HG03135 (cell line): ENCODE measurements around the gene SLC17A7.
A peak's percentile ranks its signal among the peaks of the same experiment; 100 is the strongest.
"Not testable (repeated sequence)": the region's sequence is repeated elsewhere in the genome, so short reads cannot be mapped to it uniquely, and the experiment has no call there.

Experiments
- ATAC-seq: cut with Tn5 transposase; IDR thresholded peaks from one replicate; pipeline ENCODE4 v1.9.1; 2021; ENCODE audit warnings: mild to moderate bottlenecking, moderate library complexity; ENCODE audit not compliant: unreplicated experiment

SLC17A7 gene

DNA sequence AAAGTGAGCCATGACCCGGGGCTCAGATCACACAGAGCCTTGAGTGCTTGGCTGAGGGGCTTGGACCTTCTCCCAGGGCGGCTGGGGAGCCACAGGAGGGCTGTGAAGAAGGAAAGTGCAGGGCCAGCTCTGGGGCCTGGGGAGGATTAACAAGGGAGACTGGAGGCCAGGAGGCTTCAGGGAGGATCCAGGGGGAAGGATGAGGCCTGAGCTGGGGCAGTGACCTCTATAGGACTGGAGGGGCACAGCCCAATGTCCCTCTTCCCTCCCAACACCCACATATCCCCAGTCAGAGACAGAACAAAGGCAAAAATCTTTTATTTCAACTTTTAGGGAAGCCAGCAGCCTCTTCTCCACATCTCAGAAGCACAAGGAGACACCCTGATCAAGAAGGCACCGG lies 4.7 kb upstream of the SLC17A7 start:
- ATAC-seq: no peak

DNA sequence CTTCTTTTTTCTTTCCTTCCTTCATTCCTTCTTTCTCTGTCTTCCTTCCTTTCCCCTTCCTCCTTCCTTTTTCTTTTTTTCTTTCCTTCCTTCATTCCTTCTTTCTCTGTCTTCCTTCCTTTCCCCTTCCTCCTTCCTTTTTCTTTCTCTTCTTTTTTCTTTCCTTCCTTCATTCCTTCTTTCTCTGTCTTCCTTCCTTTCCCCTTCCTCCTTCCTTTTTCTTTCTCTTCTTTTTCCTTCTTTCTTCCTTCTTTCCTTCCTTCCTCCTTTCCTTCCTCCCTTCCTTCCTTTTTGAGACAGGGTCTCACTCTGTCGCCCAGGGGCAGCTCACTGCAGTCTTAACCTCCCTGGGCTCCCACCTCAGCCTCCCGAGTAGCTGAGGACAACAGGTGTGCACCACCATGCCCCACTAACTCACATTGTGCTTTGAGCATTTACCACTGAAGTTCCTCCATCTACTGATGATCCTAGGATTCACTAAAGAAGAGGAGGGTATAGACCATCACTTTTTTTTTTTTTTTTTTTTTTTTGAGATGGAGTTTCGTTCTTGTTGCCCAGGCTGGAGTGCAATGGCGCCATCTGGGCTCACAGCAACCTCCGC lies 2.9 kb upstream of the SLC17A7 start:
- ATAC-seq: not testable (repeated sequence)

DNA sequence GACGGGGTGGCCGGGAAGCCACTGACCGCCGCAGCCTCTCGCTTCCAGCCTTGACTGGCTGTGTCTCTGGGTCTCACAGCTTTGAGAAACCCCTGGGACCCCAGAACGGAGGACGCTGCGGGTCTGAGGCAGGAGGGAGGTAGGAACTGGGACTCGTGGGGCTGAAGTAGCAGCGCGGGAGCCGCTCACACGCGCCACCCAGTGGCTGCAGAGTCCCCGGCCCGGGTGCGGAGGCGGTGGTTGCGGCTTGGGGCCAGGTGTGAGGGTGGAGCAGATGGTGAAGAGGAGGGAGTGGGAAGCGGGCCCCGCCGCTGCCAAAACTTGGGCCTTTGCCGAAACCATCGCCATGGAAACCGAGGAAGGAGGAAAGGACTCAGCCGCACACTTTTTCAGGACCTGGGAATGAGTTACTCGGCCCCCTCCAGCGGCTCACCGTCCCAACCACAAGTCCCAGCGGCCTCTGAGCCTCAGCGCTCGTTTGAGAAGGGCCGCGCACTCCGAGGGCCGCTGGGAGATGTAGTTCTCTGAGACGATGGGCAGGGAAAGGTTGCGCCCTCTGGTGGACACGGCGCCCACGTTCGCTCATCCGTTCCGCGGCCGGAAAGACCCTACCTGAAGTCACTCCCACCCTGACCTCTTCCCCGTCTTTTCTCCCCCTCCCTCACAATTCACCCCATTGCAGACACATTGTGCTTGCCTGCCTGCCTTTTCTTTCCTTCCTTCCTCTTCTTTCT lies 2.2 kb upstream of the SLC17A7 start:
- ATAC-seq: peak; percentile 76

DNA sequence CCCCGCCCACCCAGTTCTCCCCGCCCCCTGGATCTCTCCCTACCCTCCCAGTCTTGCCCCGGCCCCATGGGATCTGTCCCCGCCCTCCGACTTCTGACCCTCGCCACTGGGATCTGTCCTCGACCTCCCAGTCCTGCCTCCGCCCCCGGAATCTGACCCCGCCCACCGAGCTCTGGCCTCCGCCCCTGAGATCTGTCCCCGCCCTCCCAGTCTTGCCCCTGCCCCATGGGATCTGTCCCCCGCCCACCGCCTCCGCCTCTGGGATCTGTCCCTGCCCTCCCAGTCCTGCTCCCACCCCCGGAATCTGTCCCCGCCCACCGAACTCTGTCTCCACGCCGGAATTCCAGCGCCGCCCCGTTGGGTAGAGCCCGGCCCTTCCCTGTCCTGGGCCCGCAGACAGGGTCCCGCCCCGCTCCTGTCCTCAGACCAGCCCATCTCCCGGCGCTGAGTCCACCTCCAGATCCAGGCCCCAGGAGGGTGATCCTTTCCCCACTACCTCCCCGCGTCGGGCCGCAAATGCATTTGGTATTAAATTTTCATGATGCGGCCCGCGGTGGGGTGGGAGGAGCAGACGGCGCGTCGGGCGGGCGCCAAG lies 1.5 kb upstream of the SLC17A7 start:
- peak; percentile 22 for ATAC-seq

DNA sequence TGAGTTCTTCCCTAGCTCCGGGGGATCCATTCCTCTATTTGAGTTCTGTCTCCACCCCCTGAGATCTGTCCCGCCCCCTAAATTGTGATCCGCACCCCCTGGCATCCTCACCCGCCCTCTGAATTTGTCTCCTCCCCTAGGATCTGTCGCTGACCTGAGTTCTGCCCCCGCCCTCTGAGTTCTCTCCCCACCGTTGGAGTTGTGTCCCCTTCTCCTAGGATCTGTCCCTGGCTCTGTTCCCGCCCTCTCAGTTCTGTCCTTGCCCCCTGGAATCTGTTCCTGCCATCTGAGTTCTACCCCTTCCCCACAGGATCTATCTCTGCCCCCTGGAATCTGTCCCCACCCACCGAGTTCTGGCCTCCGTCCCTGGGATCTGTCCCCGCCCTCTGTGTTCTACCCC lies 1.0 kb upstream of the SLC17A7 start:
- ATAC-seq: no peak

DNA sequence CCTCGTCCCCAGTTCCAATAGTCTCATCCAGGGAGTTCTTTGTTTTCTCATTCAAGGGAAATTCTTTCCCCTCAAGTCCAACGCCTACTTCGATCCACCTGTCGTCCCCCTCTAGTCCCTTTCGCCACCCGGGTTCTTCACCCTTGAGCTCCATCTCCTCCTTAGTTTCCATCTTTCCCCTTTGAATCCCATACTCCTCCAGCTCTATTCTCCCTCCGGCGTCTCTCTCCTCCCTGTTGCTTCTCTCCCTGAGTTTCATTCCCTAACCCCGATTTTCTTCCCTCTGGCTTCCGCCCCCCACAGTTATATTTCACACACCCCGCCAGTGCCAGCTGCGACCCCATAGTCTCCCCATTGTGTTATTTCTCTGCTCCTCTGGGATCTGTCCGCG lies 628 bp upstream of the SLC17A7 start:
- no peak for ATAC-seq

DNA sequence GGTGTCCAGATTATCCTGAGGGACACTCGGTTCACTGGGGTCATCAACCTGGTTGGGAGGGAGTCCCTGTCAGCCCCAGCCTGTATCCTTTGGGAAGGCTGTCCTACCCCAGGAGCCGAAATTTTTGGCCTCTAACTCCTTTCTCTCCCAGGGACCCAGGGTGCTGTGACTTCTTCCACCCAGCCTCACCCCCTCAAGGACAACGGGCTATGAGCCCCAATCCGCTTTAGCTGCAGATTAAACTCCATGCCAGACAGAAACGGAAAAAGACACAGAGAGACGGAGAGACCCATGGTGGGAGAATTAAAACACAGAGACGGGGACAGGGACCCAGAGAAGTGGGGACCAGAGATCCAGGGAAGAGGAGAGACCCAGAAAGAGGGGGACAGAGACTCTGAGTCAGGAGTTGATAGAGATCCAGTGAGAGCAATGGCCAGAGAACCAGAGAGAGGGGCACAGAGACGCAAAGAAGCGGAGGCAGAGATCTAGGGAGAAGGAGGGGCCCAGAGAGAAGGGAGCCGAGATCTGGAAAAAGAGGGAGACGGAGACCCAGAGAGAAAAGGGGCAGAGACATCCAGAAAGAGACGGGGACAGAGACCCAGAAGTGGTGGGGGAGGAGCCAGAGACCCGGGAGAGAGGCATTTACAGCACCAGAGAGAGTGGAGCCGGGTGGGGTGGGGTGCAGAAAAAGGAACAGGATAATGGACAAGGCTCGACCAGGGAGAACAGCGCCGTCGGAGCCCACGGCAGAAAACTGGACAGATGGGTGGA lies 703 bp downstream of the SLC17A7 start:
- no peak for ATAC-seq

DNA sequence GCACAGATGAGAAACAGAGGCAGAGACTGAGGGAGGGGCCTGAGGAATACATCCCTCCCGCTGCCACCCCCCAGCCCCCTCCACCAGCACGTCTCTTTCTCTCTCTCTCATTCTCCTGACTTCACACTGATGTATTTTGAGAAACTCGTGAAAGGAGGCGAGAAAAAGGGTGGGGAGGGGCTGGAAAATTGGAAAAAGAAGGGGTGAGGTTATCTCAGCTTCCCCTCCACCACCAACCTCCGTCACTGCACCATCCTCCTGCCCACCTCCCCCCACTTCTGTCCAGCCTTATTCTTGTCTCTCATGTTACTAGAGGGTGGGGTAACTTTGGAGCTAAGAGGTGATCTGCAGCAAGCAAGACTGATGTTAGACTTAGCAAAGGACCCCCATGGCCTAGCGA lies 1.5 kb downstream of the SLC17A7 start:
- no peak for ATAC-seq

DNA sequence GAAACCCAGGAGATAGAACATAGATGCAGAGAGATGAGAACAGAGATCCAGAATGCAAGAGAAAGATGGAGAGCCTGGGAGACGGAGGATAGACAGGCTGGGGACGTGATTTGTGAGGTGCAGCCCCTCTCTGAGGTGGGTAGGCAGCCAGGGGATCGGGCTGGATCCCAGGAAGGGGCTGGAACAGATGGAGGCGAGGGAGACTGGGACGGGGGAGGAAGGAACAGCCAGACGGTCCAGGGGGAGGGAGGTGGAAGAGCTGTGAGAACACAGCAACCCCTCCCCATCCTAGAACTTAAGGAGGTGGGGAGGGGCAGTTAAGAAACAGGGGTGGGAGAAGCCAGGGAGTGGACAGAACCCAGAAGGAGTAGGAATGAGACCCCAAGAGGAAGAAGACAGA lies 3.1 kb downstream of the SLC17A7 start:
- ATAC-seq: no peak

DNA sequence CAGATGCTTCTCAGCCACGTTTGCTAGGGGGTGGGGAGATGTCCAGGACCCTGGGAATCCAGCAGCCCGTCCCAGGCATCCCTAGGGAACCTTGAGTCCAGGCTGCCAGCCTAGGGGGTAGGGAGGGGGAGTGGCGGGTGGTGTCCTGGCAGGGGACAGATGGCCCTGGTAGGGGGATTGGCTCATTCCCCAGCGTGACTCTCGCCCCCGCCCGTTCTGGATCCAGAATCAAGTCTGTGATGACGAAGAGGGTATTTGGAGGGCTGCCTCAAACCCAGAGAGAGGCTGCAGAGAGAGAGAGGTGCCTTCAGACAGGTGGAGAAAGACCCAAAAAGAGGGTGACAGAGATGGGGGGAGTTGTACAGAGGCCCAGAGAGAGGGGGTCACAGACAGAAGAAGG lies 4.1 kb downstream of the SLC17A7 start:
- ATAC-seq: no peak

DNA sequence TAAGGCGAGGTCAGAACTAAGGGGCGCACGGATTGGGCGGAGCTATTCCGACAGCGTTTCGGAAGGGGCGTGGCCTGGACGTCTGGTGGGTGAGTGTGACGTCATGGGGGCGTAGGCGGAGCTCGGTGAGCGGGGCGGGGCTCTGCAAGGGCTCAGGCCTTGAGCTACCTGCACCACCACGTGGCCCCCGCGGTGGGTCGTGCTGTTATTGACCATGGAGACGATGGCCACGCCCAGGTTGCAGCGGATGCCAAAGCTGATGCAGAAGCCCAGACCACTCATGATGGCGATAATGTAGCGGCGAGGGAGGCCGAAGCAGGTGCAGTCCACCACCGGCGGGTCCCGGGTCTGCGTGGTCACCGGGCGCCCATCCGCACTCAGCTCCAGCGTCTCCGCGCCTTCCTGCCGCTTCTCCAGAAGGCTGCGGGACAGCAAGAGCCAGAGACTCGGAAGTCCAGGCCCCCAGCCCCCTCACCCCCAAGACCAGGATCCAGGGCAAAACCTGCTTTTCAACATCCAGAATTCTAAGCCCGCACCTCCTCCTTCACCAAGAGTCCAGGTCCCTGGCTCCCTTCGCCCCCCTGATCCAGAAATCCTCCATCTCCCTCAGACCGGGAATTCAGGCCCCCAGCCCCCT lies 4.8 kb downstream of the SLC17A7 start:
- ATAC-seq: no peak

DNA sequence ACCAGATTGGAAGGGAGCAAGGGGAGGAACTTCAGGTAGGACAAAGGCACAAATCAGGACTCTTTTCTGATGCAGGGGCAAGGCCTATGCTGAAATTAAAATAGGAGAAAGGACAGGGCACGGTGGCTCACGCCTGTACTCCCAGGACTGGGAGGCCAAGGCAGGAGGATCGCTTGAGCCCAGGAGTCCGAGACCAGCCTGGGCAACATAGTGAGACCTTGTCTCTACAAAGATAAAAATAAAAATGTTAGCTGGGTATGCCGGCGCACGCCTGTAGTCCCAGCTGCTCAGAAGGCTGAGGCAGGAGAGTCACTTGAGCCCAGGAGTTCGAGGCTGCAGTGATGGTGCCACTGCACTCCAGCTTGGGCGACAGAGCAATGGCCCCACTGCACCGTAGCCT lies 5.7 kb downstream of the SLC17A7 start:
- ATAC-seq: no peak

DNA sequence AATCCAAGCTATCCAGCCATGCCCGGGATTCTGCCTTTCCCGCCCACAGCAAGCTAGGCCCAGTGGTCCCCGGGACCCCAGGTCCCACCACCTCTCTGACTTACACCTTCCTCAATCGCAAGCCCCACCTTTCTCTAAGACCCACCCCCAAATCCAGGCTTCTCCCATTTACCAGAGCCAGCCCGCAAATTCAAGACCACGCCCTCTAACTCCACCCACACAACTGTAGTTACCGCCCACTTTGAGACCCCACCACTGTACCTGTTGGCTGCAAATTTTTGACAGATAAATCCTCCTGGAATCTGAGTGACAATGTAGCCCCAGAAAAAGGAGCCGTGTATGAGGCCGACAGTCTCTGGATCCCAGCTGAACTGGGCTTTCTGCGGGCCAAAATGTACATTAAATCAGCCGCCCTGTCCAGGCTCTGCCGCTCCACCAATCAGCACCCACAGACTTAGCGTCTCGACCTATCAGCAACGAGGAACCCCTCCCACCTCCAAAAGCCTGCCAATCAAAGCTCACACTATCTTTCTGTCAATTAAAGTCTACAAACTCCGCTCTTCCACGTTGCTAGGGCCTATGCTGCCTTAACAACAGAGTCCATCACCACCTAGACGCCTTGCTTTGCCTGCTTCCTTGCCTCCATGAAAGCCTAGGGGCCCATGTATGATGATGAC lies 6.3 kb downstream of the SLC17A7 start:
- no peak for ATAC-seq

DNA sequence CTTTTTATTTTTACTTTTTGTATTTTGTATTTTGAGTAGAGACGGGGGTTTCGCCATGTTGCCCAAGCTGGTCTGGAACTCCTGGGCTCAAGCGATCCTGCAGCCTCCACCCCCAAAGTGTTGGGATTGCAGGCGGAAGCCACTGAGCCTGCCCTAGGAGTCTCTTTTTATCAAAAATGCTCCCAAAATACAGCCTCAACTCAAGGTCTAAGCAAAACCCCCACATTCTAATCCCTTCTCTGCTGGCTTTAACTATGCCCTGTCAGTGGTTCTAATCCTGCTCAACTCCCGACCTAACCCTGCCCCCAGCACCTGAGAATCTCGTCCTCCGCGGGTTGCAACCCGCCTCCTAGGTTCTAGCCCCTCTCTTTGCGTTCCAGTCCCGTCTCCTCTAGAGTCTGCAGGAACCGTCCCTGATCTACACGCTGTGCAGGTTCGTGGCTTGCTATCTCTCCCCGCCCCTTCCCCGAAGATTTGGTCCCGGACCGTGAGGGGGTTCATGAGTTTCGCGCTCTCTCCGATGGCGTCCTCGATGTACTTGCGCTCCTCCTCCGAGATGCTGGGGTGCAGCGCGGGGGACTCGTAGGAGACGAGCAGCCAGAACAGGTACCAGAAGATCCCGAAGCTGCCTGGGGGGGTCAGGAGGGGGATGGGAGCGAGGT lies 8.0 kb downstream of the SLC17A7 start:
- no peak for ATAC-seq

DNA sequence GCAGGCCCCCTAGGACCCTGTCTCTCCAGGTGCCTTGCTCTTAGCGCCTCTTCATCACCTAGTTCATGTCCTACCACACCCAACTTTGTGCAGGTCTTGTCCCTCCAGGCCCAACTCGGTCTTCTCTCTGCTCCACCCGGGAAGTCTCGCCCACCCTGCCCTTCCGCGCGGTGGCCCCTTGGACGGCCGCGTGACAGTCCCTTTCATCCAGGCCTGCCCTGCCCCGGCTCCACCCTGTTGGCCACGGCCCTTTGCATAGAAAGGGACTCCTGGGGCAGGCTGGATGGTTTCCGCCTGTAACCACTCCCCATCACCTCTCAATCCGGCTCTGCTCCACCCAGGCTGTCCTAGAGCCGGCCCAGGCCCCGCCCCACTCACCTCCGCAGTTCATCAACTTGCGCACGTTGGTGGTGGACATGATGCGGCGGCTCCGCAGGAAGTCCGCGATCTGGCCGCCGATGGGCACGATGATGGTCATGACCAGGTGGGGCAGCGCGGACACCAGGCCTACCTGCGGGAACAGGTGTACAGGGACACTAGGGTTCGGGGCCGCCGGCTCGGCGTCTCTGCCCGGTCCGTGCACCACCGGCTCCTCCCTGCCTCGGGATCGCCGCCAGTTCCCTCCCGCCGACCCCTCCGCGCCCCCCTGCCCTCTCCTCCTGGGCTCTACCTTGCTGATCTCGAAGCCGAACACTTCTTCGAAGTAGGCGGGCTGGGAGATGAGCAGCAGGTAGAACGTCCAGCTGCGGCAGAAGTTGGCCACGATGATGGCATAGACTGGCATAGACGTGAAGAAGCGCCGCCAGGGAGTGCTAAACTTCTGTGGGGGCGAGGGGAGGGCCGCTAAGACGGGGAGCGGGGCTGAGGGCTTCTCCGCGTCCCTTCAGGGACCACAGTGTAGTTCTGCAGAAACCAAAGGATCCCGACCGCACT lies 8.9 kb downstream of the SLC17A7 start:
- ATAC-seq: no peak

DNA sequence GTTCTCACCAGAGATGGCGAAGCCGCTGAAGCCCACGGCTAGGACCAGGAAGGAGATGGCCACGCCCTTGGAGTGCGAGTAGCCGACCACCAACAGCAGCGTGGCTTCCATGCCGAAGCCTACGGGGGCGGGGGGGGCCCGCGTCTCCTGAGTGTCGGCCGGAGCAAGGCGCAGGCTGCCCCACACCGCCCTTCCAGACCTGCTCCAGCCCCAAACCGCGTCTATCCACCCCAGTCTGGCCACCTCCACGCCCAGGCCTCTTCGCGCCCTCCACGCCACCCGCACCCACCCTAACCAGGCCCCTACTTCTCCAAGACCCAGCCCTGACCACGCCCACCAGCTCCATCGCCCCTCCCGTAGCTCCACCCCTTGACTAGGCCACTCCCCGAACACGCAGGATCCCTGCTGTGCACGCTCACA lies 10.0 kb downstream of the SLC17A7 start:
- ATAC-seq: no peak

DNA sequence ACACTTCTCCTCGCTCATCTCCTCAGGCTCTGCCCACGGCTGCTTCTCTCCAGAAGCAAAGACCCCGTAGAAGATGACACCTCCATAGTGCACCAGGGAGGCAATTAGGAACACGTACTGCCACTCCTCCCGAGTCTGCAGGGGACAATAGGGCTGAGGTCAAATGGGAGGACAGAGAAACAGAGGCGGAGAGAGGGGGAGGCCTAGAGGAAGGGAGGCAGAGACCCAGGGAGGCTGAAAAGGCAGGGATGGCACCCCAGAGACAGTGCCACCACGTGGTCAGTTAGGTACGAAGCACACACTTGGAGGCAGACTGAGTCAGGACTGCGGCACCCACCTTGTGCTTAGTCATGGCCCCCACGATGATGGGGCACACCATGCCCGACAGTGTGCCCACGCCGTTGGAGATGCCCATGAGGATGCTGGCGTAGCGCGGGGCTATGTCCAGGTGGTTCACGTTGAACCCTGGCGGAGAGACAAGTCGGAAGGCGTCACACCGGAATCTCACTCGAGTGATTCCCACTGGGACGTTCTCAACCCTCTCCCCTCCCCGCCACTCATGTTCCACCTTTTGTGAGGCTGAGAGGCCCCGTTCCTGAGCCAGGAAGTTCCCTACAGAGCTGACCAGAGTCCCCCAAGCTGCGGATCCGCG lies 10.5 kb downstream of the SLC17A7 start:
- ATAC-seq: no peak

DNA sequence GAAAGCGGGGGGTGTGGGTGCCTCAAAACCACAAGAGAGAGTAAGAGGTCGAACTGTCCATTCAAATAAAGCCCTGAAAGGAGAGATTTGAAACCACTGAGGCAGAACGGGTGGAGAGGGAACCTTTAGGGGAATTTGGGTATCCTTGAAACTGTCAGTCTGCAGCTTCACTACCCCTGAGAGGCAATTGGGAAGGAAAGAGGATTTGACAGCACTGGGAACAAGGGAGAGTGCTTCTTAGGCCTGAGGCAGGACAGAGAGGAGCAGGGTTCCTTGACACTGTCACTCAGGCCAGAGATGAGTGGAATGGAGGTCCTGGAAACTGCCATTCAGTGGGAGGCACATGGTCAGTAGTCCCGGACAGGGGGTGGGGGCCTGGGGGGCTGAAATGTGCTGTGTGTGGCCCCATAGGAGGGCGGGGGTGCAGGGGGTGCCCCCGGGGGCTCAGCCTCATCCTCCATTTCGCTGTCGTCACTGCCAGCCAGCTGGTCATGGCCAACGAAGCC lies 11.1 kb downstream of the SLC17A7 start:
- no peak for ATAC-seq
